Measurements from ENCODE around the gene WDR87. TPM values are rescaled to one million over a fixed set of nuclear protein-coding genes. Genes with fewer than 3 reads are reported as not detected.

WDR87 gene
- total and polyA plus RNA-seq, 2 of the 8 experiments (the other 6 are each of a cell fraction or from before 2014, with no cell fraction given), result not detected

- Histone ChIP-seq H3K4me3 (ENCODE audit: extremely low read depth in 1 of 4, insufficient read depth in 2 of 4, low read depth in 3 of 4, low read length in 4 of 4) (no peak overlapping the region), H4K5ac (ENCODE audit: insufficient read length, low read depth, low read length) (no peak overlapping the region), H2AK5ac (ENCODE audit: low read depth, low read length) (no peak overlapping the region), H3K23me2 (ENCODE audit: low read depth, low read length) (peaks cover 6% of the 10 kb centered on the region; the same call in 1 of the 2 replicates), H4K8ac (ENCODE audit: extremely low read depth, insufficient read depth, low read length) (no peak overlapping the region), H3K79me2 (ENCODE audit: control insufficient read depth in 1 of 2, insufficient read depth in 2 of 2, low read length in 2 of 2) (peaks cover 0 to 66% of the 10 kb centered on the region in 2 experiments; a peak in 3 of 4 replicates), H2BK120ac (replicated peaks; ENCODE audit: low read depth, low read length) (no peak overlapping the region), H2BK5ac (ENCODE audit: low read depth, low read length) (no peak overlapping the region), H4K91ac (replicated peaks; ENCODE audit: insufficient read length, low read length) (no peak overlapping the region), H2AFZ (ENCODE audit: low read length) (no peak overlapping the region), H3K14ac (ENCODE audit: insufficient read length) (no peak overlapping the region), H2BK12ac (ENCODE audit: low read depth, low read length) (no peak overlapping the region), H3K27me3 (replicated peaks in 1 of 4; ENCODE audit: control insufficient read depth in 3 of 4, extremely low read depth in 1 of 4, insufficient read depth in 3 of 4, low read length in 3 of 4) (no peaks in the 10 kb centered on the region), H3K9ac (replicated peaks in 1 of 4; ENCODE audit: extremely low read depth in 1 of 4, low read depth in 3 of 4, low read length in 3 of 4) (no peak overlapping the region), H4K20me1 (replicated peaks in 1 of 2; ENCODE audit: control insufficient read depth in 1 of 2, insufficient read depth in 2 of 2, low read length in 2 of 2) (peaks cover 3 to 11% of the 10 kb centered on the region in 2 experiments), H2BK15ac (ENCODE audit: low read length) (no peak overlapping the region), H3K27ac (ENCODE audit: low read depth, low read length) (no peak overlapping the region), H3K56ac (replicated peaks; ENCODE audit: insufficient read length, low read depth, low read length) (no peak overlapping the region), H3K79me1 (ENCODE audit: low read depth, low read length) (peaks cover 4% of the 10 kb centered on the region; the same call in 1 of the 2 replicates), H3K4me2 (ENCODE audit: insufficient read depth in 1 of 2, low read depth in 2 of 2, low read length in 2 of 2) (peak overlapping the region in 1 of 2 experiments; percentile 85; a peak in 1 of 4 replicates), H3K18ac (ENCODE audit: extremely low read depth, low read length) (no peak overlapping the region), H3K4me1 (replicated peaks in 1 of 4; ENCODE audit: control insufficient read depth in 3 of 4, insufficient read depth in 4 of 4, low read length in 3 of 4) (peaks cover under 1 to 29% (median 9%) of the 10 kb centered on the region in 4 experiments; a peak in 6 of 7 replicates), H3K23ac (ENCODE audit: insufficient read length) (no peak overlapping the region), H2BK20ac (ENCODE audit: low read length) (no peak overlapping the region), H3K9me3 (ENCODE audit: insufficient read depth in 2 of 2, low read depth in 1 of 2, low read length in 1 of 2) (no peaks in the 10 kb centered on the region), H3K36me3 (ENCODE audit: control insufficient read depth in 2 of 4, insufficient read depth in 4 of 4, low read length in 3 of 4) (no peaks in the 10 kb centered on the region), H3K4ac (replicated peaks; ENCODE audit: insufficient read length, low read depth, low read length) (no peak overlapping the region)
- POLR2A ChIA-PET (ENCODE audit: partially characterized antibody), result interaction anchor here (5.2 kb wide), 1 partner anchor 22 kb away, joined by 27 read pairs; no protein-coding TSS in a partner anchor
- CTCF ChIA-PET (ENCODE audit: partially characterized antibody), result interaction anchor here (1.0 to 13.7 kb wide), 2 partner anchors 17 to 82 kb away, joined by 5 to 259 read pairs; no protein-coding TSS in a partner anchor
- 63% methylated on average over 6 of the region's 6 CpGs; no CpG with 5 or more reads in 1 of the 2 experiments for WGBS, 2 experiments (ENCODE audit: extremely low coverage in 1 of 2, insufficient coverage in 1 of 2, insufficient read length in 1 of 2, insufficient replicate concordance in 2 of 2, low coverage in 1 of 2, low lambda C conversion rate in 2 of 2, missing lambda C conversion rate in 1 of 2)
- TF ChIP-seq ASH2L (IDR thresholded peaks at IDR 0.05; ENCODE audit: low read length) (no peak), CTCF (IDR thresholded peaks at IDR 0.05; ENCODE audit: control extremely low read depth in 1 of 3, insufficient read depth in 1 of 3, low read depth in 1 of 3, low read length in 3 of 3) (no peak), EZH2 (IDR thresholded peaks at IDR 0.05; ENCODE audit: low read depth, low read length, severe bottlenecking) (no peak), NANOG (IDR thresholded peaks at IDR 0.05; ENCODE audit: insufficient read depth, low read depth, low read length, poor library complexity, severe bottlenecking) (no peak), SRF (IDR thresholded peaks at IDR 0.05; ENCODE audit: low read depth, low read length) (no peak), POU5F1 (IDR thresholded peaks at IDR 0.05; ENCODE audit: low read depth, low read length) (no peak), SP4 (IDR thresholded peaks at IDR 0.05; ENCODE audit: low read length) (no peak)
- TF ChIP-seq, protein P1, sequence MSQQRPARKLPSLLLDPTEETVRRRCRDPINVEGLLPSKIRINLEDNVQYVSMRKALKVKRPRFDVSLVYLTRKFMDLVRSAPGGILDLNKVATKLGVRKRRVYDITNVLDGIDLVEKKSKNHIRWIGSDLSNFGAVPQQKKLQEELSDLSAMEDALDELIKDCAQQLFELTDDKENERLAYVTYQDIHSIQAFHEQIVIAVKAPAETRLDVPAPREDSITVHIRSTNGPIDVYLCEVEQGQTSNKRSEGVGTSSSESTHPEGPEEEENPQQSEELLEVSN (IDR thresholded peaks at IDR 0.05), result no peak
- DNase-seq (ENCODE audit: low read depth in 1 of 2, low spot score in 2 of 2), result no peak
- FAIRE-seq, result no peak
Observed at GRCh38 chr19:37909661-37910199, 3.3 kb upstream of the WDR87 start.

Data from H1 (cell line).